ENCODE data around the gene CROCC.
A peak's percentile ranks its signal among the peaks of the same experiment; 100 is the strongest.
"Not testable (repeated sequence)": the region's sequence is repeated elsewhere in the genome, so short reads cannot be mapped to it uniquely, and the experiment has no call there.

CROCC gene, protein sequence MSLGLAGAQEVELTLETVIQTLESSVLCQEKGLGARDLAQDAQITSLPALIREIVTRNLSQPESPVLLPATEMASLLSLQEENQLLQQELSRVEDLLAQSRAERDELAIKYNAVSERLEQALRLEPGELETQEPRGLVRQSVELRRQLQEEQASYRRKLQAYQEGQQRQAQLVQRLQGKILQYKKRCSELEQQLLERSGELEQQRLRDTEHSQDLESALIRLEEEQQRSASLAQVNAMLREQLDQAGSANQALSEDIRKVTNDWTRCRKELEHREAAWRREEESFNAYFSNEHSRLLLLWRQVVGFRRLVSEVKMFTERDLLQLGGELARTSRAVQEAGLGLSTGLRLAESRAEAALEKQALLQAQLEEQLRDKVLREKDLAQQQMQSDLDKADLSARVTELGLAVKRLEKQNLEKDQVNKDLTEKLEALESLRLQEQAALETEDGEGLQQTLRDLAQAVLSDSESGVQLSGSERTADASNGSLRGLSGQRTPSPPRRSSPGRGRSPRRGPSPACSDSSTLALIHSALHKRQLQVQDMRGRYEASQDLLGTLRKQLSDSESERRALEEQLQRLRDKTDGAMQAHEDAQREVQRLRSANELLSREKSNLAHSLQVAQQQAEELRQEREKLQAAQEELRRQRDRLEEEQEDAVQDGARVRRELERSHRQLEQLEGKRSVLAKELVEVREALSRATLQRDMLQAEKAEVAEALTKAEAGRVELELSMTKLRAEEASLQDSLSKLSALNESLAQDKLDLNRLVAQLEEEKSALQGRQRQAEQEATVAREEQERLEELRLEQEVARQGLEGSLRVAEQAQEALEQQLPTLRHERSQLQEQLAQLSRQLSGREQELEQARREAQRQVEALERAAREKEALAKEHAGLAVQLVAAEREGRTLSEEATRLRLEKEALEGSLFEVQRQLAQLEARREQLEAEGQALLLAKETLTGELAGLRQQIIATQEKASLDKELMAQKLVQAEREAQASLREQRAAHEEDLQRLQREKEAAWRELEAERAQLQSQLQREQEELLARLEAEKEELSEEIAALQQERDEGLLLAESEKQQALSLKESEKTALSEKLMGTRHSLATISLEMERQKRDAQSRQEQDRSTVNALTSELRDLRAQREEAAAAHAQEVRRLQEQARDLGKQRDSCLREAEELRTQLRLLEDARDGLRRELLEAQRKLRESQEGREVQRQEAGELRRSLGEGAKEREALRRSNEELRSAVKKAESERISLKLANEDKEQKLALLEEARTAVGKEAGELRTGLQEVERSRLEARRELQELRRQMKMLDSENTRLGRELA (N-terminal part only)

DNA sequence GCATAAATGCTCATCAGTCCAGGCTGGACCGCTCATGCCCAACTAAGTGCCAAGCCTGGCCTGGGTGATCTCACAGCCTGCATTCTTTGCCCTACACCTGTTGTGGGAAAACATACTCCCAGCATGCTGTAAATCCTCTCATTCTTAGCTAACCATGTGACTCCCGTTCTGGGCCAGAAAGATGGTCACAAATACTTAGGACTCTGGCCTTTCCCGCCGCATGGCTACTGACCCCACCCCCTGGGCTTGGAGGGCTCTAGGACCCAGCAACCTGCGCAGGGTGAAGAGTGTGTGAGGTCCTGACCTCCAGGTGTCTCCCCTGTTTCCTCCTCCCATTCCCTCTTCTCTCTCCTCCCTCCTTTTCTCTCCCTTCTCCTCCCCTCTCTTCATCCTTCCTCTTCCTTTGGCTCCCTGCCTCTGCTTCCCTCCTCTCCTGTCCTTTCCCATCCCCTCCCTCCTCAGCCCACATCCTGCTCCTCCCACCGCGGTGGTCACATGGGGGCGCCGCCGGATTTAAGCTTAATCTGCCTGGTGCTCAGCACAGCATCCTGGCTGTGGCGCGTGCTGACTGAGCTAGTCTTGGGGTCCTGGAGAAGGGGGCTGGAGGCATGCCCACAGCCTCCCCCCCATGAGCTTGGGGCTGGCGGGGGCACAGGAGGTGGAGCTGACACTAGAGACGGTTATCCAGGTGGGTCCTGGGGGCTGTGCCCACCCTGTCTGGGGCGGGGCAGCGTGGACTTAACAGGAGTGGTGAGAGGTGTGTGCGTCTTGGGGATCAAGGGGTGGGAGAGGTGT, at the start of gene CROCC:
CROCC (plus strand) TSS at position 541 of the 795 bp plus-strand sequence; CDS start at position 629, 88 bp downstream.
- H3K4me1 Mint-ChIP-seq: peaks cover 32% of the 10 kb centered on the region
- peak within 1 kb of the TSS; percentile 30 for H3K27ac Mint-ChIP-seq
- peak within 1 kb of the TSS; percentile 70 for H3K4me3 Mint-ChIP-seq
- H3K27me3 Mint-ChIP-seq: no peaks in the 10 kb centered on the region
- no peaks in the 10 kb centered on the region for H3K9me3 Mint-ChIP-seq
- H3K36me3 Mint-ChIP-seq: no peaks in the 10 kb centered on the region

DNA sequence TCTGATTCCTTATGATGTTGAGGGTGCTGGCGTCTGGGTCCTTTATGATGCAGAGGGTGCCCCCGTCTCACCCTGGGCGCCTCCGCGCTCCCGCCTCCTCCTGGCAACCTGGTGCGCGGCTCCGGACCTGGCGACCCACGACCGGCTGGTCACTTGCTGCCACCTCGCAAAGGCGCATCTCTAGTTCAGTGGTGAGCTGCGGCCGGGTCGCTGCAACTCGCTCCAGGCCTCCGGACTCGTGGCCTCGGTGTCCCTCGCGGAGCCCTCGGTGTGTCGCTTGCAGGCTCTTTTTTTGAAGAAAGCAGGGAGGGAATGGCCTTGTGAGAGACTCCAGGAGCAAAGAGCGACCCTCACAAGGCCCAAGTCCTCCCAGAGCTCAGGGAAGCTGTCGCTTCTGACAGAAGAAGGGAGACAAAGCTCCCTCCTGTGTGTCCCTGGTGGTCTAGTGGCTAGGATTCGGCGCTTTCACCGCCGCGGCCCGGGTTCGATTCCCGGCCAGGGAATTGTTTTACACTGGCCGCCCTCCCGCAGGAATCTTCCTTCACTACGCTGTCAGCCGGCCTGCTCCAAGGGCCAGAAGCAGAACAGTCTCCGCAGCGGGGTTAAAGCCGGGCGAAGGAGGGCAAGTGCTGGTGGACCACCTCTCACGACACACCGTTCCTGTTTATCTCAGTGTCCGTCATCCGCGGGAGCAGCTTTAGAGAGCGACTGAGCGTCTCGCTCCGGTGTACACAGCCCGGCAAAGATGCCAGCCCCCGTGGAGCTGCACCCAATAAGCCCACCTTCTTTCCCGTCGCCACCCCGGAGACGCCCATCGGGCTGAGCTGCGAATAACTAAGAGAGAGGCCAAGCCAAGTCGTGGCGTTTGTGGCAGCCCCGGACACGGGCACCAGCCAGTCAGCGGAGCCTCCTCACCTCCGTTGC, 49.3 kb upstream of the CROCC start:
- Mint-ChIP-seq H3K4me3 (peak overlapping the region; percentile 80), H3K4me1 (peaks cover 17% of the 10 kb centered on the region), H3K27ac (peak overlapping the region; percentile 79), H3K27me3 (peaks cover 22% of the 10 kb centered on the region)
- not testable (repeated sequence) for H3K36me3 Mint-ChIP-seq, H3K9me3 Mint-ChIP-seq

DNA sequence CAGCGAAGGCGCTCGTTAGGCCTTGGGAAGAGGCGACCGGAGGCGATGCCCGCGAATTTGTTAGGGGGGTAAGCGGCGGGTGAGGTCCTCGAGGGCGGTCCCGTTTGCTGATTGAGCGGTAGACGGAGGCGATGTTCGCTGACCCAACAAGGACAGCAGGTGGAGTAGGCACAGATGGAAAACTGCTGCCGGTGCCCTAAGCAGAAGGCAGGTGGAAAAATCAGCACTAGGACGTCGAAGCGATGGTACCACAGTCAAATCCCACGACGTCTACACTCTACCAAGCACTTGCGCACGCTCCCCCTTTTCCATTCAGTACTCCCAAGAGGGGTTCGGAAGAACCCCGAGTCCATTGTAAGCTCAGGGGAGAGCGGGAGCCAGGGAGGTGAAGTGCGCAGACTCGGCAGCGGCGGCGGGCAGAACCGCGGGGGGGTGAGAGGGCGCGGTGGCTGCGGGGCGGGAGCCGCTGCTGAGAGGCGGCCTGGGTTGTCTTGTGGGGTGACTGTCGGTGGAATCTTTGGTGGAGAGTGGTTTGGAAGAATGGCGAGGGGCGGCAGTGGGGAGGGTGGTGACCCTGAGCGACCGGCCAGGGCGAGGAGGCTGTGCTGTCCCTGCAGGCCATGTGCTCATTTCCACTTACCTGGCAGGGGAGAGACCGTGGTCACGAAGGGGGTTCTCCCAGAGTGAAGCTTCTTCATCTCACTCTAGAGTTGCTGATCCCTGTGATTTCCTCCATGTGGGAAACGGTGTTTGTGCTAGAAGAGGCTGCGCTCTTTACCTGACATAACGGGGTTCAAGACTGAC, 48.5 kb upstream of the CROCC start:
- H3K36me3 Mint-ChIP-seq, H3K9me3 Mint-ChIP-seq: not testable (repeated sequence)
- Mint-ChIP-seq H3K27me3 (peaks cover 22% of the 10 kb centered on the region), H3K4me1 (peaks cover 17% of the 10 kb centered on the region), H3K4me3 (peak overlapping the region; percentile 80), H3K27ac (peak overlapping the region; percentile 63)

DNA sequence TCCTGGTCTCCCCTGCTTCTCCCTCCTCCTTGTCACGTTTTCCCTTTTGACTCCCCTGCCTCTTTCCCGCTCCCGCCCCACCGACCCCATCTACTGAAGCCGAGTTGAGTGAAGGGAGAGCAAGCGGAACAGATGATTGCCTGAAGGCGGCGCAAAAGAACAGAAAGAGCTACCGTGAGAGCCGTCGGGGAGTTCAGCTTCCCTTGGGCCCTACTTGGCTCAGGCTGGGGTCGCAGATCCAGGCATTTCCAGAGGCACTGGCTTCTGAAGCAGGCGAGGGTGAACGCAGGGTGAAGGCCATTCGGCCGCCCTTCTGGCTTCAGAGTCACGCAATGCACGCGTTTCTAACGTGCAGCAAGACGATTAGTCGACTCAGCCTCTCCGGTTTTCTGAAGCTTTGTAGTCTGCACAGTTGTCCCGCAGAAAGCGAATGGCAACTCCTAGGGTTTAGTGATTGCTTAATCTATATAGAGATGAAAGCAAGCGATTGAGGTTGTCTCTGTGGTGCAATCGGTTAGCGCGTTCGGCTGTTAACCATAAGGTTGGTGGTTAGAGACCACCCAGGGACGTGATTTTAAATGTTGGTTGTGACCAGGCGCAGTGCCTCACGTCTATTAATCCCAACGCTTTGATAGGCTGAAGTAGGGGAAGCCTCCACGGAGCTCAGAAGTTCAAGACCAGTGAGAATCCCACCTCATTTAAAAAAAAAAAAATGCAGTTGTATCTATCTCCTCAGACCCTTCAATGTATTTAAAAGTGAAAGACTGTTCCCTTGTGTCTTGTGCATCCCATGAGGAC, 46.6 kb upstream of the CROCC start:
- not testable (repeated sequence) for H3K36me3 Mint-ChIP-seq, H3K4me3 Mint-ChIP-seq, H3K27ac Mint-ChIP-seq, H3K9me3 Mint-ChIP-seq
- Mint-ChIP-seq H3K27me3 (peaks cover 27% of the 10 kb centered on the region), H3K4me1 (peaks cover 17% of the 10 kb centered on the region)

DNA sequence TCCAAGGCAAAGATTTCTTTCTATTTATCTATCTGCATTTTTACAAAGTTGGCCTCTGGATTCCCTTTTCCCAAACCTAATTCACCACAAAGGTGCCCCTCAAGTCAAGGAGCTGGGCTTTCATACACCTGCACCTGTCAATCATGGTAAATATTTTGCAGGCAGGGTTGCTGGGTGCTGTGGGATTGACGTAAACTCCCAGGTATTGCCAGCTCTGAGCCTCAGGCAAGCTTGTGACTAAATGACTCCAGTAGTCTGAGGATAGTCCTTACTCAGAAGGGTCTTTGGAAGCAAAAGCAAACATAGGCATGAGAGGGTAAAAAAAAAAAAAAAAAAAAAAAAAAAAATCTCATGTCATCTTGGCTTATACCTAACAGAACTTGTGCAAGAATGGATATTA, 40.0 kb upstream of the CROCC start:
- not testable (repeated sequence) for H3K4me3 Mint-ChIP-seq, H3K4me1 Mint-ChIP-seq, H3K27ac Mint-ChIP-seq, H3K36me3 Mint-ChIP-seq, H3K9me3 Mint-ChIP-seq
- H3K27me3 Mint-ChIP-seq: peaks cover 11% of the 10 kb centered on the region

DNA sequence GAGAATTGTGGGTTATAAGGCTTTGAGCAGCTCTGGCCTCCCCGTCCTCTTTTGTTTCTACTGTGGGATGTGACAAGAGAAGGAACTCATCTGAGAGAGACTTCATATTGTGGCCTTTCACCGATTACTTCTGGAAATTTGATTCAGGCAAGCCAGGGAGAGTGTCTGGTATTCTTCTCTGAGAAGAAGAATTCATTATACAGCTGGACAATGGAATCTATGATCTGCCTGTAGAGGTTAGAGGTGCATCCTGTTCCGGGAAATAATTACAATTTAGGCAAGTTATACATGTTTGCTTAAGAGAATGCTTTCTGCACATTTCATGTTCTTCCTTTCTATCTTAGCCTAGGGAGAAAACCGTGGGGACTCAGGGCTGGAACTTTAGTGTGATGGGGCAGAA, 38.7 kb upstream of the CROCC start:
- H3K27me3 Mint-ChIP-seq: peaks cover 10% of the 10 kb centered on the region
- no peak overlapping the region for H3K27ac Mint-ChIP-seq
- H3K4me3 Mint-ChIP-seq: no peak overlapping the region
- no peaks in the 10 kb centered on the region for H3K36me3 Mint-ChIP-seq
- no peaks in the 10 kb centered on the region for H3K9me3 Mint-ChIP-seq
- peaks cover 1% of the 10 kb centered on the region for H3K4me1 Mint-ChIP-seq

DNA sequence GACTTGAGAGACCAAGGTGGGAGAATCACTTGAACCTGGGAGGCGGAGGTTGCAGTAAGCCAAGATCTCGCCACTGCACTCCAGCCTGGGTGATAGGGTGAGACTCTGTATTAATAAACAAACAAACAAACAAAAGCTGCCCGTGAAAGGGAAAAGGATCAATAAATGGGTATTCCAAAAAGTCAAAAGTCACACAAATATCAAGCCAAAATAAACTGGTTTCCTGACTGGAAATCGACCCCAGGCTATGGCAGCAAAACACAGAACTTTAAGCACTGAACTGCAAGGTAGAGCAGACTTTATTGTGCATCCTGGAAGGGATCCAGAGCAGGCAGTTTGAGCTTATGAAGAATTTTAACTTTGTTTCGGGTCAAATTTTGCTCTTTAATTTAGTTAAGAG, 37.2 kb upstream of the CROCC start:
- H3K9me3 Mint-ChIP-seq, H3K27ac Mint-ChIP-seq, H3K36me3 Mint-ChIP-seq, H3K27me3 Mint-ChIP-seq, H3K4me3 Mint-ChIP-seq: not testable (repeated sequence)
- H3K4me1 Mint-ChIP-seq: peaks cover 16% of the 10 kb centered on the region

DNA sequence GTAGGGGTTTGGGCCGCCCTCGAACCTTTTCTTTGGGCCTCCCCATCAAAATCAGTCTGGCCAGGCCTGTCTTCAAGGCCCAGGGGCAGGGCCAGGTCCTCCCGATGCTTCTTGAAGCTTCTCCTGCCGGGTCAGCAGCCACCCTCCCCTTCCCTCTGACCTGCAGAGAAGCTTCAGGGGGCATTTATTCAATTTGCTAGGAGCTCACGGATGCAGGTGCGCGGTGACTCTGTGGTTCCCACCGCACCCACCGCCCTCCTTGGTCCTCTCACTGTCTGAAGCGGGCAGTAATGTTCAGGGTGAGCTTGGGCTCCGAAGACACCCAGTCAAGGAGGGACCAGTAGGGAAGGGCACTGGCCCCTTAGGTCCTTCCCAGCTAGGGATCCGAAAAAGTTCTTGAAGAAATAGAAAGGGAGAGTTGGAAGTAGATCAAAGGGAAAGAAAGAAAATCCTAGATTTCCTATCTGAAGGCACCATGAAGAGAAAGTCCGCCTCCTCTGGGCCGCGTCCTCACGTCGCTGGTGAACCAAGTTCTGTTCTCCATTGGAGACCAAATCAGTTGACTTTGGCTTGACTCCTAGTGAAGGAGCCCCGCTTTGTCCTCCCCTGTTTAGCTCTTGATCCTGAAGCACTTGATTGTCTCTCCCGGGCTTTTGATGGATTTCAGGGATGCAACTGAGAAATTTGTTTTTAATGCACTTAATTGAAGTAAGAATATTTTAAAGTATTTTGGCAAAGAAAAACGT, 34.7 kb upstream of the CROCC start:
- H3K9me3 Mint-ChIP-seq: no peaks in the 10 kb centered on the region
- H3K4me1 Mint-ChIP-seq: peaks cover 27% of the 10 kb centered on the region
- H3K4me3 Mint-ChIP-seq: no peak overlapping the region
- H3K36me3 Mint-ChIP-seq: no peaks in the 10 kb centered on the region
- no peak overlapping the region for H3K27ac Mint-ChIP-seq
- H3K27me3 Mint-ChIP-seq: no peaks in the 10 kb centered on the region

DNA sequence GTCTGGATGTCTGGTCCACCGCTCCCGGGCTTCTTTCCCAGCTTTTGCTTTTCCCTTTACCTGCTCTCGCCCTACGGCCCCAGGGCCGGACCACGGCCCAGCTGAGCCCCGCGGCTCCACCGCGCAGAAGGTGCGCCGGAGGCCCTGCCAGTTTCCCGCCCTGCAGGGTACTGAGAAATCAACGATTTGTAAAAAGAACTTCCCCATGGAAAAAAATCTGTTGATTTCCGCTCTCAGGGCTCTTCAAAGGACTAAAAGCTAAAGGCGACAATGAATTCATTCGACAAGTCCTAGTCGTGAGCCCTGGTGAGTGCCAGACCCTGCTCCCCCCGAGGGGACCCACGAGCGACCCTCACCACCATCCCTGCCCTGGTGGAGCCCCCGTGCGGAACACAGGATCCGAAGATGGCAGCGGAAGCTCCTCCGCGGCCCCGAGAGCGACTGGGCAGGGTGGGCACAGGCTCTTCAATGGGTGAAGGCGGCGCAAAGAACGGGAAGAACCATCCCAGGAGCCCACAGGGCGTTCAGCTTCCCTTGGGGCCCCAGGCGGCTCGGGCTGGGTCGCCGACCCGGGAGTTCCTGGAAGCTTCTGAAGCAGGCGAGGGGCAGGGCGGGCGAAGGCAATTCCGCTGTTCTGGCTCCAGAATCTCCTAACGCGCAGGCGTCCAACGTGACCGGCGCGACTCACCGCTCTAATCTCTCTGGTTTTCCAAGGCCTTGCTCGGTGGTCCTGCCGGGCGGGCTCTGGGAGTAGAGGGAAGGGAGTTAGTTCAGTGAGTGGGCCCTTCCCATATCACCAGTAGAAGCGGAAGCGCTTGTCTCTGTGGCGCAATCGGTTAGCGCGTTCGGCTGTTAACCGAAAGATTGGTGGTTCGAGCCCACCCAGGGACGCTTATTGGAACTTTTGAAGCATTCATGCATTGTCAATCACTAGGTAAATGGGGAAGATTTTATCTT, 32.6 kb upstream of the CROCC start:
- no peaks in the 10 kb centered on the region for H3K27me3 Mint-ChIP-seq
- peak overlapping the region; percentile 92 for H3K4me3 Mint-ChIP-seq
- peak overlapping the region; percentile 97 for H3K27ac Mint-ChIP-seq
- no peaks in the 10 kb centered on the region for H3K36me3 Mint-ChIP-seq
- H3K9me3 Mint-ChIP-seq: no peaks in the 10 kb centered on the region
- H3K4me1 Mint-ChIP-seq: peaks cover 27% of the 10 kb centered on the region

DNA sequence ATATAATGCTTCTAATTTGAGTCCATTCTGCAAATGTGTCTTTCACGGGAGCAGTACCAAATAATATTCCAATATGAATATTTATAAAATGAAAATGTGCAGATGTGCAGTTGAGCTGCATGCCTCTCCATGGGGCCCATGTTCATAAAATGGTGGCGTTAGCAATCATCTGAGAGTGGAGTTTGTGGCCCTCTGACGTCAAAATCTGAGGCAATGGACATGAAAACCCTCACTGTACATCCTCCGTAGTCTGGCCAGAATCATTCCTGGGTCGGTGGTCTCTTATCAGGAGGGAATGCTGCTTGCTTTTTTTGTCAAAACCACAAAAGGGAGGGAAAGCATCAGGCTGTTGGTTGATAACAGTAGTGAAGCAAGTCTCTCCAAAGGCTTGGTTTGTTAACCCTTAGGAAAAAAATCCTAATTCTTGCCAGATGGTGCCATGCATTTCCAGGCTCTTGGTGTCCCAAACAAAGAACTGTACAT, 31.2 kb upstream of the CROCC start:
- not testable (repeated sequence) for H3K36me3 Mint-ChIP-seq, H3K27ac Mint-ChIP-seq, H3K9me3 Mint-ChIP-seq, H3K27me3 Mint-ChIP-seq
- H3K4me3 Mint-ChIP-seq: peak overlapping the region; percentile 92
- peaks cover 38% of the 10 kb centered on the region for H3K4me1 Mint-ChIP-seq

DNA sequence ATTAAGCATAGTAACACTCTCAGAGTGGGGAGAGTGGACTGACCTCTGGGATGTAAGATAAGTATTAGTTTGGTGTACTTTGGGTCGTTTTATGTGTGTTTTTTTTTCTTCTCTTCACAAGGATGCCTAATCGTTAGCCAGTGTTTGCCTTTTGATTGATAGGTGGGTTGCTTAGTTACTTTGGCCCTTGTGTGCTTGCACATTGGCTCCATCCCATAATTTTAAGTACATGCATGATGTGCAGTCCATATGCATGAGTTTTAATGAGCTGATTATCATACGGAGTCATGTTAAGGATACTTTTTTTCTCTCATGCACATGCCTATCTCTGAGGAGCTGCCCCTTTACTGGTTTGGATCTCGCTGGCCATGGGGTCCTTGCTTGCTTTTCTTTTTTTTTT, 30.7 kb upstream of the CROCC start:
- H3K27me3 Mint-ChIP-seq, H3K27ac Mint-ChIP-seq, H3K9me3 Mint-ChIP-seq, H3K36me3 Mint-ChIP-seq: not testable (repeated sequence)
- Mint-ChIP-seq H3K4me3 (peak overlapping the region; percentile 53), H3K4me1 (peaks cover 38% of the 10 kb centered on the region)
